Hepatocyte (in vitro differentiated cells): ENCODE data around the gene YES1. TPM values are rescaled to one million over a fixed set of nuclear protein-coding genes. Genes with fewer than 3 reads are reported as not detected.
"Not testable (repeated sequence)": the region's sequence is repeated elsewhere in the genome, so short reads cannot be mapped to it uniquely, and the experiment has no call there.

ENCODE experiments used
- DNase-seq: peaks from one replicate; pipeline ENCODE4 v3.0.0-alpha.2; 2016; ENCODE audit warnings: low spot score
- H2AFZ ChIP-seq: fragments of 200-600 bp; sonication (generic); 2 replicates; pipeline ENCODE4 v1.6.0; 2016; ENCODE audit warnings: antibody characterized with exemption, mild to moderate bottlenecking
- H3K27ac ChIP-seq: fragments of 200-600 bp; sonication (generic); 2 replicates; pipeline ENCODE4 v1.5.1; 2016; ENCODE audit warnings: mild to moderate bottlenecking
- H3K27me3 ChIP-seq: fragments of 200-600 bp; sonication (generic); 2 replicates; pipeline ENCODE4 v1.6.1; 2016
- H3K36me3 ChIP-seq: fragments of 200-600 bp; sonication (generic); replicated peaks from 2 replicates; pipeline ENCODE4 v1.5.1; 2016; ENCODE audit warnings: low read depth; ENCODE audit not compliant: insufficient read depth
- H3K4me1 ChIP-seq: fragments of 200-600 bp; sonication (generic); 2 replicates; pipeline ENCODE4 v1.5.1; 2016; ENCODE audit warnings: mild to moderate bottlenecking, moderate library complexity; ENCODE audit not compliant: insufficient read depth
- H3K4me2 ChIP-seq: fragments of 200-600 bp; sonication (generic); 2 replicates; pipeline ENCODE4 v1.6.0; 2016
- H3K4me3 ChIP-seq: fragments of 200-600 bp; sonication (generic); 2 replicates; pipeline ENCODE4 v1.5.1; 2016; ENCODE audit warnings: mild to moderate bottlenecking
- H3K79me2 ChIP-seq: fragments of 200-600 bp; sonication (generic); 2 replicates; pipeline ENCODE4 v1.6.0; 2017; ENCODE audit warnings: mild to moderate bottlenecking
- H3K9me2 ChIP-seq: fragments of 200-600 bp; sonication (generic); replicated peaks from 2 replicates; pipeline ENCODE4 v1.6.0; 2017; ENCODE audit warnings: mild to moderate bottlenecking; ENCODE audit not compliant: insufficient read depth
- H3K9me3 ChIP-seq: fragments of 200-600 bp; sonication (generic); 2 replicates; pipeline ENCODE4 v1.5.1; 2016; ENCODE audit warnings: low read depth, mild to moderate bottlenecking
- H4K20me1 ChIP-seq: fragments of 200-600 bp; sonication (generic); 2 replicates; pipeline ENCODE4 v1.6.0; 2016; ENCODE audit warnings: mild to moderate bottlenecking; ENCODE audit not compliant: insufficient read depth, poor library complexity, severe bottlenecking
- CTCF ChIP-seq: fragments of 200-600 bp; sonication (generic); IDR thresholded peaks from 2 replicates; pipeline ENCODE4 v1.5.1; 2016; ENCODE audit warnings: antibody characterized with exemption, mild to moderate bottlenecking; ENCODE audit not compliant: poor library complexity
- EZH2 ChIP-seq: fragments of 200-600 bp; sonication (generic); IDR thresholded peaks from 2 replicates; pipeline ENCODE4 v1.6.1; 2016; ENCODE audit warnings: antibody characterized with exemption, mild to moderate bottlenecking, borderline replicate concordance
- EZH2phosphoT487 ChIP-seq: fragments of 200-600 bp; sonication (generic); IDR thresholded peaks from one replicate; pipeline ENCODE4 v1.6.1; 2018; ENCODE audit warnings: antibody characterized with exemption, mild to moderate bottlenecking, low read depth, moderate library complexity; ENCODE audit not compliant: unreplicated experiment, severe bottlenecking
- WGBS: methylation state at CpG from one replicate; pipeline ENCODE4 v1.1.6; 2016; ENCODE audit warnings: low lambda C conversion rate; ENCODE audit errors: missing lambda C conversion rate; 5-methylcytosine and 5-hydroxymethylcytosine counted together
- polyA plus RNA-seq: library from polyadenylated mRNA; unstranded; fragments of >200 nt; fragmentation: Nextera tagmentation; extraction: Ambion mirVana; gene quantifications from 2 replicates; pipeline ENCODE4 v1.2.1, GENCODE V29; 2016
- total RNA-seq: library from RNA; depleted of rRNA; stranded (reverse); fragments of >200 nt; gene quantifications from 2 replicates; pipeline ENCODE4 v1.2.3, GENCODE V29; 2014

The YES1 gene
- total and polyA plus RNA-seq, 2 experiments from 2014 or later: 25.2 to 108 TPM

DNA sequence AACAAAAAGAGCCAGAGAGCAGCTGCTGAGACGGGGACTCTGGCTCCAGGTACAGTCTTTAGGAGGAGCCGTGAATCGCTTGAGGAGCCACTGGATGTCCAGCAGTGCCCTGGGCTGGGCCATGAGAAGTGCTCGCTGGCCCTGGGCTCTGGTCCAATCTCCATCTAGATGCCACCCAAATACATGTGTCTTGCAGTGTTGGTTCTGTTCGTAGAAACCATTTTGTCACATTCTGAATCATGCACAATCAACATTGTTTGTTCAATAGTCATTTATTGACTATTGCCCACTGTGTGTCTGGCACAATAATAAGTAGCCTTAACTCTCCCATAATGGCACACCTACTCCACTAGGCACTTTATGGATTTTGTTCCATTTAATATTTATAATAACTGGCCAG lies 128.5 kb downstream of the YES1 start:
- H3K9me2 ChIP-seq: no peaks in the 10 kb centered on the region
- H3K36me3 ChIP-seq: no peaks in the 10 kb centered on the region
- H3K79me2 ChIP-seq: no peaks in the 10 kb centered on the region
- H4K20me1 ChIP-seq: no peaks in the 10 kb centered on the region
- H2AFZ ChIP-seq: no peak overlapping the region
- H3K4me2 ChIP-seq: peak overlapping the region; percentile 37
- H3K27me3 ChIP-seq: no peaks in the 10 kb centered on the region
- 67% methylated on average over 5 of the region's 5 CpGs for WGBS
- H3K4me1 ChIP-seq: peaks cover 15% of the 10 kb centered on the region
- TF ChIP-seq EZH2phosphoT487: no peak
- no peak for TF ChIP-seq EZH2
- TF ChIP-seq CTCF: no peak
- no peak overlapping the region for H3K4me3 ChIP-seq
- peak overlapping the region; percentile 92 for H3K27ac ChIP-seq
- no peaks in the 10 kb centered on the region for H3K9me3 ChIP-seq
- DNase-seq: no peak

DNA sequence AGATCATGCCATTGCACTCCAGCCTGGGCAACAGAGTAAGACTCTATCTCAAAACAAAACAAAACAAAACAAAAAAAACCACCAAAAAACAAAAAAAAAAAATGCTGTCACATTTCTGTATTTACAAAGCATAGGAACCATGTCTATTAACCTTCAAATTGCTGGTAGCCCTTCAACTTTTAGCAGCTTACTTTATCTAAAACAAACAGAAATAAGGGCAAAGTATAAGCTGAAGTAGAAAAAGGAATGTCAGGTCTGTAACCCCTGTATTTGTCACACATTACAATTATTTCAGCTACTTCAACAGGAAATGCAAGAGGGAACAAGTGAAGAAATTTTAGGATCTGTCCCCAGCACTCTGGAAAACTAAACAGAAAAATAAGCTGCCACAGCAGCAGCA lies 129.2 kb downstream of the YES1 start:
- Histone ChIP-seq H3K27me3 (no peaks in the 10 kb centered on the region), H3K36me3 (no peaks in the 10 kb centered on the region), H3K27ac (peak overlapping the region; percentile 92), H4K20me1 (no peaks in the 10 kb centered on the region), H3K9me3 (no peaks in the 10 kb centered on the region), H3K4me2 (peak overlapping the region; percentile 37), H2AFZ (no peak overlapping the region), H3K4me1 (peaks cover 15% of the 10 kb centered on the region), H3K4me3 (no peak overlapping the region), H3K9me2 (no peaks in the 10 kb centered on the region), H3K79me2 (no peaks in the 10 kb centered on the region)
- TF ChIP-seq EZH2 (no peak), CTCF (no peak), EZH2phosphoT487 (no peak)
- DNase-seq: no peak

DNA sequence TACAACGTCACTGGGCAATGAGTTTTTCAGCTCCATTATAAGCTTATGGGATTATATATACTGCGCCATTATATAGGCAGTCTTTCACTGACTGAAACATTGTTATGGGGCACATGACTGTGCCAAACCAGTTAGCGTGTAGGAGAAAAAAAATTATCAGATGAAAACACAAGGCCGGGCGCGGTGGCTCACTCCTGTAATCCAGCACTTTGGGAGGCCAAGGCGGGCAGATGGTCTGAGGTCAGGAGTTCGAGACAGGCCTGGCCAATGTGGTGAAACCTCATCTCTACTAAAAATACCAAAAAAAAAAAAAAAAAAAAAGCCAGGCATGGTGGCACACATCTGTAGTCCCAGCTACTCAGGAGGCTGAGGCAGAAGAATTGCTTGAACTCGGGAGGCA lies 129.6 kb downstream of the YES1 start:
- H3K36me3 ChIP-seq: not testable (repeated sequence)
- H3K27ac ChIP-seq: peak overlapping the region; percentile 92

DNA sequence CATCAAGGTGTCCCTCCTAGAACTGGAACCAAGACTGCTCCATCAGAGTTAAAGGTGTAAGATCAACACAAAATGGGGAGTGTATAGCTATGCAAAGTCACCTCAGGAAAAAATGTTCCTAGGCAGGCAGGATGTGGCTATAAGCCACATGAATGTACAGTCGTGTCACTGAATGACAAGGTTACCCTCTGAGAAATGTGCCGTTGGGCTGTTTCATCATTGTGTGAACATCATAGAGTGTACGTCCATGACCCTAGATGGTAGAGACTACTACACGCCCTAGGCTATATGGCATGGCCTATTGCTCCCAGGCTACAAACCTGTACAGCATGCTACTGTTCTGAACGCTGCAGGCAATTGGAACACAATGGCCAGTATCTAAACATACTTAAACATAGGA lies 130.1 kb downstream of the YES1 start:
- no peaks in the 10 kb centered on the region for H3K9me3 ChIP-seq
- H3K79me2 ChIP-seq: no peaks in the 10 kb centered on the region
- H3K4me2 ChIP-seq: no peak overlapping the region
- WGBS: 95% methylated on average over 5 of the region's 5 CpGs
- TF ChIP-seq EZH2phosphoT487 (no peak), CTCF (no peak)
- H3K4me1 ChIP-seq: peaks cover 15% of the 10 kb centered on the region
- H3K27me3 ChIP-seq: no peaks in the 10 kb centered on the region
- no peak overlapping the region for H2AFZ ChIP-seq
- H3K4me3 ChIP-seq: no peak overlapping the region
- DNase-seq: no peak
- H3K36me3 ChIP-seq: no peaks in the 10 kb centered on the region
- H3K9me2 ChIP-seq: no peaks in the 10 kb centered on the region
- peak overlapping the region; percentile 92 for H3K27ac ChIP-seq
- H4K20me1 ChIP-seq: no peaks in the 10 kb centered on the region

More for the DNA sequence above, 129.6 kb downstream of the YES1 start:
- H3K9me3 ChIP-seq, DNase-seq, H2AFZ ChIP-seq, H3K79me2 ChIP-seq, H4K20me1 ChIP-seq, H3K4me3 ChIP-seq, H3K27me3 ChIP-seq, H3K9me2 ChIP-seq, H3K4me2 ChIP-seq: not testable (repeated sequence)
- WGBS: 78% methylated on average over 9 of the region's 9 CpGs
- H3K4me1 ChIP-seq: peaks cover 15% of the 10 kb centered on the region
